ENCODE data around the gene AQP12B. TPM values are rescaled to one million over a fixed set of nuclear protein-coding genes. Genes with fewer than 3 reads are reported as not detected.
A peak's percentile ranks its signal among the peaks of the same experiment; 100 is the strongest.
"Not testable (repeated sequence)": the region's sequence is repeated elsewhere in the genome, so short reads cannot be mapped to it uniquely, and the experiment has no call there.

AQP12B gene, protein sequence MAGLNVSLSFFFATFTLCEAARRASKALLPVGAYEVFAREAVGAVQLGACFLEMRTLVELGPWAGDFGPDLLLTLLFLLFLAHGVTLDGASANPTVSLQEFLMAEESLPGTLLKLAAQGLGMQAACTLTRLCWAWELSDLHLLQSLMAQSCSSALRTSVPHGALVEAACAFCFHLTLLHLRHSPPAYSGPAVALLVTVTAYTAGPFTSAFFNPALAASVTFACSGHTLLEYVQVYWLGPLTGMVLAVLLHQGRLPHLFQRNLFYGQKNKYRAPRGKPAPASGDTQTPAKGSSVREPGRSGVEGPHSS
- total RNA-seq = not detected
- polyA plus RNA-seq = not detected

DNA sequence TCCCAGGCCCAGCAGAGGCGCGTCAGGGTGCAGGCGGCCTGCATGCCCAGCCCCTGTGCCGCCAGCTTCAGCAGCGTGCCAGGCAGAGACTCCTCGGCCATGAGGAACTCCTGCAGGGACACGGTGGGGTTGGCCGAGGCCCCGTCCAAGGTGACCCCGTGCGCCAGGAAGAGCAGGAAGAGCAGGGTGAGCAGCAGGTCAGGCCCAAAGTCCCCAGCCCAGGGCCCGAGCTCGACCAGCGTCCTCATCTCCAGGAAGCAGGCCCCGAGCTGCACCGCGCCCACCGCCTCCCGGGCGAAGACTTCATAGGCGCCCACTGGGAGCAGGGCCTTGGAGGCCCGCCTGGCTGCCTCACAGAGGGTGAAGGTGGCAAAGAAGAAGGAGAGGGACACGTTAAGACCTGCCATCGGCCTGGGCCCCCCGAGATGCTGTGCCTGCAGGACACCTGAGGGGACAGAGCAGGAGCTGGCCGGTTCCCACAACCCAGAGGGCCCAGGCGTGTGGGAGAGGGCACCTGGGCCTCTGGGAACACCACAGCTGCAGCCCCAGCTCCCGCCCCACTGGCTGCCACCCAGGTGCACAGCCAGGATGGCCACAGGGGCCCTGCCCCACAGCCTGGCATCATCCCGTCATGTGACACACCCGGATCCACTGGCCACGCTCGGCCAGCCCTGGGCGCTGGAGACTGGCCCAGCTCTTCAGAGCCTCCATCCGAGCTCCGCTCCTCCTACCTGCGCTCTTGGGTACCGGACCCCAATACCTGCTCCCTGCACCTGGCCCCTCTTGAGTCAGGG lies at the start of gene AQP12B:
Gene AQP12B, minus strand, starts transcription at position 455 of the 794 bp plus-strand sequence. Its CDS starts 48 bp downstream, at position 407.
- H3K36me3 Mint-ChIP-seq; DNase-seq; CTCF ChIA-PET (ENCODE audit: partially characterized antibody); H3K27me3 Mint-ChIP-seq; H3K36me3 ChIP-seq (ENCODE audit: insufficient read depth, low read length); H3K27ac ChIP-seq (ENCODE audit: low read depth, low read length); H3K4me1 Mint-ChIP-seq; H3K4me3 ChIP-seq (ENCODE audit: low read length in 2 of 2); H3K27me3 ChIP-seq (ENCODE audit: insufficient read depth, low read length); H3K4me1 ChIP-seq (ENCODE audit: insufficient read depth, low read length); H3K9me3 Mint-ChIP-seq; intact Hi-C loops (cut with micrococcal nuclease); H3K9me3 ChIP-seq (ENCODE audit: control insufficient read depth in 1 of 2, low read length in 2 of 2): not testable (repeated sequence)
- peak within 1 kb of the TSS in 5 of 8 donors; percentile 44 to 64 (median 52) for H3K4me3 Mint-ChIP-seq
- POLR2A ChIA-PET (ENCODE audit: partially characterized antibody) = interaction anchor here (0.5 kb wide), 1 partner anchor 113 kb away, joined by 3 read pairs; no protein-coding TSS in a partner anchor
- peak within 1 kb of the TSS in 1 of 7 donors; percentile 42 for H3K27ac Mint-ChIP-seq

DNA sequence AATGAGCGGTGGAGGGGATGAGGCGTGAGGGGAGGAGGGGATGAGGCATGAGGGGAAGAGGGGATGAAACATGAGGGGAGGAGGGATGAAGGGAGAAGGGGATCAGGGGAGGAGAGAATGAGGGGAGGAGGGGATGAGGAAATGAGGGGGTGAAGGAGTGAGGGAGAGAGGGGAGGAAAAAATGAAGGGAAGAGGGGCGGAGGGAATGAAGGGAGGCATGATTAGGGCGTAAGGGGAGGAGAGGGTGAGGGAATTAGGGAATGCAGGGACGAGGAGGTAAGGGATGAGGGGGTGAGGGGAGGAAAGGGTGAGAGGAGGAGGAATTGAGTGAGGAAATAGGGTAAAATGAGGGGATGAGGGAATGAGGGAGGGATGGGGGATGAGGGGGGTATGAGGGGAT lies 49.5 kb upstream of the AQP12B start:
- POLR2A ChIA-PET (ENCODE audit: partially characterized antibody) = interaction anchor here (0.6 to 1.3 kb wide), 2 partner anchors 167 to 168 kb away, joined by 3 read pairs; no protein-coding TSS in a partner anchor
- Histone ChIP-seq H3K9me3 (ENCODE audit: control insufficient read depth in 1 of 2, low read length in 2 of 2) (no peaks in the 10 kb centered on the region), H3K4me1 (ENCODE audit: insufficient read depth, low read length) (no peaks in the 10 kb centered on the region), H3K36me3 (ENCODE audit: insufficient read depth, low read length) (no peaks in the 10 kb centered on the region), H3K27ac (ENCODE audit: low read depth, low read length) (no peak overlapping the region), H3K4me3 (ENCODE audit: low read length in 2 of 2) (no peak overlapping the region), H3K27me3 (ENCODE audit: insufficient read depth, low read length) (no peaks in the 10 kb centered on the region)
- Mint-ChIP-seq H3K4me1 (no peaks in the 10 kb centered on the region), H3K36me3 (no peaks in the 10 kb centered on the region), H3K27me3 (no peaks in the 10 kb centered on the region), H3K27ac (no peak overlapping the region), H3K9me3 (no peaks in the 10 kb centered on the region), H3K4me3 (no peak overlapping the region)
- DNase-seq = no peak
- CTCF ChIA-PET (ENCODE audit: partially characterized antibody) = no interaction called here
- intact Hi-C loops (cut with micrococcal nuclease) = no loop called here

DNA sequence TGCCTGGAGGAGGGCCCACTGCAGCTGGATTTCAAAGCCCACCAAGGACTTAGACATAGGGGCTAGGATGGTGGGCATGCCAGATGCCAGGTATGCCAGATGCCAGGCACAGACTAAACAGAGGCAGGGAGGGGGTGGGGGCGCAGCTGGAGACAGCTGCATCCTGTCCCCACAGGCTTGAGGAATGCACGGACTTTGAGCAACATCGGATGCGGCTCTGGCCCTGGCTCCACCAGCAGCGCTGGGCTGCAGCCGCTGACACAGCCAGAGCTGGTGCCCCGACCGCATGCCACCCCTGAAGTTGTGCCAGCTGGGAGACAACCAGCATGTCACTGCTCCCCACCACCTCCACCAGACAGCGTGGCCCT lies 48.5 kb upstream of the AQP12B start:
- intact Hi-C loops (cut with micrococcal nuclease) = no loop called here
- no peaks in the 10 kb centered on the region for H3K4me1 ChIP-seq (ENCODE audit: insufficient read depth, low read length)
- Mint-ChIP-seq H3K36me3 (no peaks in the 10 kb centered on the region), H3K4me1 (no peaks in the 10 kb centered on the region), H3K27me3 (no peaks in the 10 kb centered on the region), H3K9me3 (no peaks in the 10 kb centered on the region), H3K27ac (no peak overlapping the region), H3K4me3 (no peak overlapping the region)
- H3K27me3 ChIP-seq (ENCODE audit: insufficient read depth, low read length) = no peaks in the 10 kb centered on the region
- no peaks in the 10 kb centered on the region for H3K36me3 ChIP-seq (ENCODE audit: insufficient read depth, low read length)
- ChIA-PET POLR2A (ENCODE audit: partially characterized antibody) (no interaction called here), CTCF (ENCODE audit: partially characterized antibody) (interaction anchor here (1.0 to 1.1 kb wide), 2 partner anchors 165 to 217 kb away, joined by 4 read pairs; no protein-coding TSS in a partner anchor)
- no peaks in the 10 kb centered on the region for H3K9me3 ChIP-seq (ENCODE audit: control insufficient read depth in 1 of 2, low read length in 2 of 2)
- no peak overlapping the region for H3K27ac ChIP-seq (ENCODE audit: low read depth, low read length)
- H3K4me3 ChIP-seq (ENCODE audit: low read length in 2 of 2) = no peak overlapping the region
- DNase-seq = no peak

DNA sequence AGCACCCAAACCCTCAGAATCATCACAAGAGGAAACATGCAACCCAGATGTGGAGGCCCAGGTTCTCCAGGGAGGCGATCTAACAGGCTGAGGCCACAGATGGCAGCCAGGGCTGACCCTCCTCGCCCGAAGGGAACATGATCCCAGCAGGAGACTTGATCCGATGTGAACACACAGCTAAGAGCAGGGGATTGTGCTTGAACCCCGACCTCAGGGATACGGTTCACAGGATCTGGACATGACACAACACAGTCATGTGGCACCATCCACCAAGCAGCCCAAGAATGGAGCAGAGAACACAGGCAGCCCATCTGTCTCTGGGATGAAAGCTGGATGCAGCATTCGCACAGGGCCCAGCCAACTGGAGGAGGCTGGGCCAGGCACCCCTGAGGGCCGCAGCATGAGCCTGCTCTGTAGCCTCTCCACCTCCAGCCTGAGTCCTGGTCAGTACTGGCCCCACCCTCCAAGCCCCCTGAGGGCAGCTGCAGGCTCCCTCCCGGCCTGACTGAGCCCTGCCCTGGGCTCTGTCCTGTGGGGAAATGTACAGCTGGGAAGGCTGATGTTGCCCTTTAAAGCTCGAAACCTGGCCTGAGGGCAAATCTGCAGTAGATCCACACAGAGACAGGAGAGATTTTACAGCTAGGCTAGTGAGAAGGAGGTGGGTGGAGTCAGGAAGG lies 48.0 kb upstream of the AQP12B start:
- Histone ChIP-seq H3K4me3 (ENCODE audit: low read length in 2 of 2) (no peak overlapping the region), H3K27me3 (ENCODE audit: insufficient read depth, low read length) (no peaks in the 10 kb centered on the region), H3K9me3 (ENCODE audit: control insufficient read depth in 1 of 2, low read length in 2 of 2) (no peaks in the 10 kb centered on the region), H3K4me1 (ENCODE audit: insufficient read depth, low read length) (no peaks in the 10 kb centered on the region), H3K36me3 (ENCODE audit: insufficient read depth, low read length) (no peaks in the 10 kb centered on the region), H3K27ac (ENCODE audit: low read depth, low read length) (no peak overlapping the region)
- H3K4me1 Mint-ChIP-seq = no peaks in the 10 kb centered on the region
- H3K27ac Mint-ChIP-seq = no peak overlapping the region
- H3K4me3 Mint-ChIP-seq = no peak overlapping the region
- H3K36me3 Mint-ChIP-seq = no peaks in the 10 kb centered on the region
- H3K9me3 Mint-ChIP-seq = no peaks in the 10 kb centered on the region
- no peaks in the 10 kb centered on the region for H3K27me3 Mint-ChIP-seq
- DNase-seq = no peak
- ChIA-PET CTCF (ENCODE audit: partially characterized antibody) (interaction anchor here (1.0 to 1.1 kb wide), 2 partner anchors 164 to 216 kb away, joined by 4 read pairs; no protein-coding TSS in a partner anchor), POLR2A (ENCODE audit: partially characterized antibody) (no interaction called here)
- intact Hi-C loops (cut with micrococcal nuclease) = no loop called here

DNA sequence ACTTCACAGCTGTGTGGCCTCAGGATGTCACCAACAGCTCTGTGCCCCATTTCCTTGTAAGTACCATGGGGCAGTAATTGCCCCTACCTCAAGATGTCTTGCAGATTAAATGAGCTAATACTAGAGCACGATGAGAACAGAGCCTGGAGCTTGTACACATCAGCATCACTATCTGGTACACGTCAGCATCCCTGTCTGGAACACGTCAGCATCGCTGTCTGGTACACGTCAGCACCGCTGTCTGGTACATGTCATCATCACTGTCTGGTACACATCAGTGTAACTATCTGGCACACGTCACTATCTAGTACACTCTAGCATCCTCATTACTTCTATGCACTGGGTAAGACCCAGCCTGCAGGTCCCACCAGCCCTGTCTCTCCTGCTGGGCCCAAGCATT lies 46.1 kb upstream of the AQP12B start:
- no peaks in the 10 kb centered on the region for H3K27me3 ChIP-seq (ENCODE audit: insufficient read depth, low read length)
- ChIA-PET POLR2A (ENCODE audit: partially characterized antibody) (no interaction called here), CTCF (ENCODE audit: partially characterized antibody) (no interaction called here)
- no peak overlapping the region for H3K4me3 Mint-ChIP-seq
- no peaks in the 10 kb centered on the region for H3K36me3 ChIP-seq (ENCODE audit: insufficient read depth, low read length)
- no peak for DNase-seq
- no peaks in the 10 kb centered on the region for H3K36me3 Mint-ChIP-seq
- no peaks in the 10 kb centered on the region for H3K4me1 ChIP-seq (ENCODE audit: insufficient read depth, low read length)
- H3K4me1 Mint-ChIP-seq = no peaks in the 10 kb centered on the region
- intact Hi-C loops (cut with micrococcal nuclease) = no loop called here
- no peaks in the 10 kb centered on the region for H3K9me3 ChIP-seq (ENCODE audit: control insufficient read depth in 1 of 2, low read length in 2 of 2)
- no peaks in the 10 kb centered on the region for H3K27me3 Mint-ChIP-seq
- no peaks in the 10 kb centered on the region for H3K9me3 Mint-ChIP-seq
- no peak overlapping the region for H3K27ac Mint-ChIP-seq
- H3K4me3 ChIP-seq (ENCODE audit: low read length in 2 of 2) = no peak overlapping the region
- H3K27ac ChIP-seq (ENCODE audit: low read depth, low read length) = no peak overlapping the region

DNA sequence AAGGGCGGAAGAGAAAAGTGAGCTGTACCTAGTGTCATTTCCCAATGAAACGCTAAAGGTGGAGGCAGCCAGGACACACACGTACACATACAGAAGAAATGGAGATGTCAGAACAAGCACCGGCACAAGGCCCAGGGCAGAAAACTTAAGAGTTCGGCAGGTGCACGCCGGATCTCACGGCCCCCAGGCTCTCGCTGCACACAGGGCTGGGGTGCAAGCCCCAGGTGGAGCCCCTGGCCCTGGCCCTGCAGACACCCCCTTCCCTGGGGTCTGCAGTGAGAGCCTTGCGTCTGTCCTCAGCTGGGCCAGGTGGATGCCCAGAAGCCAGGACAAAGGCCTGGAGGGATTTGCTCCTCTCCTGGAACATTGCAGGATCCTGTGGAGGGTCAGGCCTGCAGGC lies 45.7 kb upstream of the AQP12B start:
- intact Hi-C loops (cut with micrococcal nuclease) = no loop called here
- ChIA-PET CTCF (ENCODE audit: partially characterized antibody) (no interaction called here), POLR2A (ENCODE audit: partially characterized antibody) (no interaction called here)
- Histone ChIP-seq H3K36me3 (ENCODE audit: insufficient read depth, low read length) (no peaks in the 10 kb centered on the region), H3K27me3 (ENCODE audit: insufficient read depth, low read length) (no peaks in the 10 kb centered on the region), H3K27ac (ENCODE audit: low read depth, low read length) (no peak overlapping the region), H3K4me1 (ENCODE audit: insufficient read depth, low read length) (no peaks in the 10 kb centered on the region), H3K4me3 (ENCODE audit: low read length in 2 of 2) (no peak overlapping the region), H3K9me3 (ENCODE audit: control insufficient read depth in 1 of 2, low read length in 2 of 2) (no peaks in the 10 kb centered on the region)
- no peaks in the 10 kb centered on the region for H3K9me3 Mint-ChIP-seq
- H3K27me3 Mint-ChIP-seq = no peaks in the 10 kb centered on the region
- no peaks in the 10 kb centered on the region for H3K36me3 Mint-ChIP-seq
- no peaks in the 10 kb centered on the region for H3K4me1 Mint-ChIP-seq
- H3K4me3 Mint-ChIP-seq = no peak overlapping the region
- no peak for DNase-seq
- H3K27ac Mint-ChIP-seq = no peak overlapping the region

DNA sequence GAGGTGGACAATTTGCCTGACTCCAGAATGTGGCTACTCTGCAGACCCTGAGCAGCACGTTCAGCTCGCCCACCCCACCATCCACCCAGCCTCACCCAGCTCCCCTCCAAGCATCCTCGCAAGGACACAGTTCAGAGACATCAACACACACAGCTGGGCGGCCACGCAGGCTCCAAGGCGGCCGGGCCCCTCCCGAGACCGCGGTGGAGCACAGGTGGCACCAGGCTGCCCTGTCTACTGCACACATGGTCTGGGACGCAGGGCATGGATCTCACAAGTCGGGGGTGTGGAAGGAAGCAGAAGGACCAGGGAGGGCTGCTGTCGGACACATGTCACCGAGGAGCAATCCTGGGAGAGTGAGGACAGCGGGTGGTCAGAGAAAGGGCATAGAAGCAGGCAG lies 45.2 kb upstream of the AQP12B start:
- H3K27me3 Mint-ChIP-seq = no peaks in the 10 kb centered on the region
- Histone ChIP-seq H3K36me3 (ENCODE audit: insufficient read depth, low read length) (no peaks in the 10 kb centered on the region), H3K27ac (ENCODE audit: low read depth, low read length) (no peak overlapping the region), H3K27me3 (ENCODE audit: insufficient read depth, low read length) (no peaks in the 10 kb centered on the region), H3K4me3 (ENCODE audit: low read length in 2 of 2) (no peak overlapping the region), H3K9me3 (ENCODE audit: control insufficient read depth in 1 of 2, low read length in 2 of 2) (no peaks in the 10 kb centered on the region), H3K4me1 (ENCODE audit: insufficient read depth, low read length) (no peaks in the 10 kb centered on the region)
- POLR2A ChIA-PET (ENCODE audit: partially characterized antibody) = no interaction called here
- no peak for DNase-seq
- no peak overlapping the region for H3K4me3 Mint-ChIP-seq
- no peaks in the 10 kb centered on the region for H3K4me1 Mint-ChIP-seq
- CTCF ChIA-PET (ENCODE audit: partially characterized antibody) = no interaction called here
- H3K27ac Mint-ChIP-seq = peak overlapping the region in 1 of 7 donors; percentile 84
- no peaks in the 10 kb centered on the region for H3K9me3 Mint-ChIP-seq
- H3K36me3 Mint-ChIP-seq = no peaks in the 10 kb centered on the region
- intact Hi-C loops (cut with micrococcal nuclease) = no loop called here

Measured in CD4-positive, alpha-beta memory T cell (primary cell).